Peyer's patch (tissue), 4 donors: ENCODE data around the gene MAGI2.

ENCODE experiments used
- POLR2A ChIP-seq, 2 donors: fragments of 450-650 bp; IDR thresholded peaks; one replicate each; pipeline ENCODE4 v1.5.1; 2017; ENCODE audit warnings: antibody characterized with exemption in 2 of 2, mild to moderate bottlenecking in 2 of 2, moderate library complexity in 2 of 2
- TF ChIP-seq, protein P1 (sequence below), 6 experiments: fragments of 450-650 bp in 4 of 6; fragments of 200-600 bp in 2 of 6; sonication (generic) in 1 of 6; IDR thresholded peaks; one replicate each; pipeline ENCODE4 v1.5.1; 2017 to 2019; ENCODE audit warnings: antibody characterized with exemption in 6 of 6, mild to moderate bottlenecking in 3 of 6, moderate library complexity in 1 of 6

DNA sequence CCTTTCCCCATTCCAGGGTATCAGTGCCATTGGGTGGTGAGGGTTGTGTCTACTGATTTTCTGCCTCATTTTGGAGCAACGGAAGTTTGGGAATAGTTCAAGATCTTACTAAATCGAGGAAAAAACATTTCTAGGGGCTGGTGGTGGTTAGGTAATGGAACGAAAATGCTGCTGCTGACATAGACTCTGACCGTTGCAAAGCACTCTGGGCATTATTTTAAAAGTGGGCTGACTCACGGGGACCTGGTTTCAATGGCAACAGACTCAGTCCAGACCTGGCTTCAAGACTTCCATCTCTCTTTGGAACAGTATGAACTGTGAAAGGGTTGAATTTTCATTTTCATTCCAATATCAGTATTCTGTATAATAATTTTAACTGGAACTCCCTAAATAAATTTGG, 1370.9 kb downstream of the MAGI2 start:
- TF ChIP-seq, protein P1, sequence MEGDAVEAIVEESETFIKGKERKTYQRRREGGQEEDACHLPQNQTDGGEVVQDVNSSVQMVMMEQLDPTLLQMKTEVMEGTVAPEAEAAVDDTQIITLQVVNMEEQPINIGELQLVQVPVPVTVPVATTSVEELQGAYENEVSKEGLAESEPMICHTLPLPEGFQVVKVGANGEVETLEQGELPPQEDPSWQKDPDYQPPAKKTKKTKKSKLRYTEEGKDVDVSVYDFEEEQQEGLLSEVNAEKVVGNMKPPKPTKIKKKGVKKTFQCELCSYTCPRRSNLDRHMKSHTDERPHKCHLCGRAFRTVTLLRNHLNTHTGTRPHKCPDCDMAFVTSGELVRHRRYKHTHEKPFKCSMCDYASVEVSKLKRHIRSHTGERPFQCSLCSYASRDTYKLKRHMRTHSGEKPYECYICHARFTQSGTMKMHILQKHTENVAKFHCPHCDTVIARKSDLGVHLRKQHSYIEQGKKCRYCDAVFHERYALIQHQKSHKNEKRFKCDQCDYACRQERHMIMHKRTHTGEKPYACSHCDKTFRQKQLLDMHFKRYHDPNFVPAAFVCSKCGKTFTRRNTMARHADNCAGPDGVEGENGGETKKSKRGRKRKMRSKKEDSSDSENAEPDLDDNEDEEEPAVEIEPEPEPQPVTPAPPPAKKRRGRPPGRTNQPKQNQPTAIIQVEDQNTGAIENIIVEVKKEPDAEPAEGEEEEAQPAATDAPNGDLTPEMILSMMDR (IDR thresholded peaks at IDR 0.05) = no peak
- TF ChIP-seq POLR2A (IDR thresholded peaks at IDR 0.05) = no peak
